ENCODE results near the gene RASAL2.

GRCh38 chr1:178093951-178094738 lies at the start of gene RASAL2:
- TF ChIP-seq POLR2A (IDR thresholded peaks at IDR 0.05; ENCODE audit: low read depth, low read length) (no peak), POLR2AphosphoS5 (IDR thresholded peaks at IDR 0.05; ENCODE audit: low read depth, low read length) (no peak), TAF1 (IDR thresholded peaks at IDR 0.05; ENCODE audit: borderline replicate concordance, low read depth, low read length) (no peak)

Measured in GM12892 (cell line).